Nephron progenitor cell (in vitro differentiated cells): ENCODE data around the gene NBL1.

Experiments used
- DNase-seq: peaks from one replicate; pipeline ENCODE4 v3.0.0; 2021
- H3K27ac Mint-ChIP-seq: 2 replicates; pipeline ENCODE4 v1.8.0; 2021; ENCODE audit warnings: mild to moderate bottlenecking, moderate library complexity, mixed read lengths
- H3K27me3 Mint-ChIP-seq: 2 replicates; pipeline ENCODE4 v1.8.0; 2021; ENCODE audit warnings: mild to moderate bottlenecking, low read depth, mixed read lengths; ENCODE audit not compliant: poor library complexity
- H3K36me3 Mint-ChIP-seq: 2 replicates; pipeline ENCODE4 v1.8.0; 2021; ENCODE audit warnings: low read depth, mixed read lengths
- H3K4me1 Mint-ChIP-seq: 2 replicates; pipeline ENCODE4 v1.8.0; 2021; ENCODE audit warnings: mixed read lengths
- H3K4me3 Mint-ChIP-seq: 2 replicates; pipeline ENCODE4 v1.8.0; 2021; ENCODE audit warnings: mild to moderate bottlenecking, moderate library complexity, mixed read lengths
- H3K9me3 Mint-ChIP-seq: 2 replicates; pipeline ENCODE4 v1.8.0; 2021; ENCODE audit warnings: mild to moderate bottlenecking, moderate library complexity, mixed read lengths
- CTCF ChIP-seq: fragments of 200-600 bp; sonication (generic); IDR thresholded peaks from 2 replicates; pipeline ENCODE4 v1.5.0; 2021; ENCODE audit warnings: antibody characterized with exemption

Gene NBL1

GRCh38 chr1:19704247-19705113 is 60.4 kb downstream of the NBL1 start:
- H3K4me3 Mint-ChIP-seq, result no peak overlapping the region
- H3K4me1 Mint-ChIP-seq, result peaks cover 28% of the 10 kb centered on the region
- H3K27ac Mint-ChIP-seq, result no peak overlapping the region
- peak; percentile 96 for TF ChIP-seq CTCF
- peak; percentile 90 for DNase-seq
- H3K9me3 Mint-ChIP-seq, result no peaks in the 10 kb centered on the region
- H3K36me3 Mint-ChIP-seq, result no peaks in the 10 kb centered on the region
- peaks cover 40% of the 10 kb centered on the region for H3K27me3 Mint-ChIP-seq

- Mint-ChIP-seq H3K4me3 (no peak overlapping the region), H3K27me3 (peaks cover 36% of the 10 kb centered on the region), H3K36me3 (no peaks in the 10 kb centered on the region), H3K4me1 (peaks cover 35% of the 10 kb centered on the region), H3K9me3 (no peaks in the 10 kb centered on the region), H3K27ac (no peak overlapping the region)
- TF ChIP-seq CTCF, result no peak
- no peak for DNase-seq
Observed at GRCh38 chr1:19705464-19705863, 61.4 kb downstream of the NBL1 start.

GRCh38 chr1:19706136-19706535 is 62.0 kb downstream of the NBL1 start:
- peaks cover 42% of the 10 kb centered on the region for H3K4me1 Mint-ChIP-seq

More at GRCh38 chr1:19706136-19706535, 62.0 kb downstream of the NBL1 start:
- DNase-seq, result no peak
- no peak for TF ChIP-seq CTCF
- Mint-ChIP-seq H3K9me3 (no peaks in the 10 kb centered on the region), H3K27ac (no peak overlapping the region), H3K27me3 (peaks cover 36% of the 10 kb centered on the region), H3K4me3 (no peak overlapping the region), H3K36me3 (no peaks in the 10 kb centered on the region)
